ENCODE results near the gene CHMP1A. TPM values are rescaled to one million over a fixed set of nuclear protein-coding genes. Genes with fewer than 3 reads are reported as not detected.
A peak's percentile ranks its signal among the peaks of the same experiment; 100 is the strongest.

Gene CHMP1A
- polyA plus RNA-seq, 1 experiment = 53.5 TPM

- Histone ChIP-seq H3K4me3 (ENCODE audit: low read depth, low read length) (no peak overlapping the region), H3K27me3 (ENCODE audit: control insufficient read depth, insufficient read depth, low read length) (no peaks in the 10 kb centered on the region), H3K27ac (ENCODE audit: low read depth, low read length) (peak overlapping the region; percentile 77), H3K9me3 (ENCODE audit: control insufficient read depth, insufficient read depth, low read length) (no peaks in the 10 kb centered on the region; the same call in 1 of the 2 replicates)
- ChIA-PET POLR2A (interaction anchor here (0.8 to 1.9 kb wide), 5 partner anchors 14 to 38 kb away, joined by 3 to 17 read pairs (median 3); partner anchors contain the start of gene CPNE7), CTCF (no interaction called here)
- DNase-seq (ENCODE audit: low read depth, low spot score) = no peak
- TF ChIP-seq, protein P1, sequence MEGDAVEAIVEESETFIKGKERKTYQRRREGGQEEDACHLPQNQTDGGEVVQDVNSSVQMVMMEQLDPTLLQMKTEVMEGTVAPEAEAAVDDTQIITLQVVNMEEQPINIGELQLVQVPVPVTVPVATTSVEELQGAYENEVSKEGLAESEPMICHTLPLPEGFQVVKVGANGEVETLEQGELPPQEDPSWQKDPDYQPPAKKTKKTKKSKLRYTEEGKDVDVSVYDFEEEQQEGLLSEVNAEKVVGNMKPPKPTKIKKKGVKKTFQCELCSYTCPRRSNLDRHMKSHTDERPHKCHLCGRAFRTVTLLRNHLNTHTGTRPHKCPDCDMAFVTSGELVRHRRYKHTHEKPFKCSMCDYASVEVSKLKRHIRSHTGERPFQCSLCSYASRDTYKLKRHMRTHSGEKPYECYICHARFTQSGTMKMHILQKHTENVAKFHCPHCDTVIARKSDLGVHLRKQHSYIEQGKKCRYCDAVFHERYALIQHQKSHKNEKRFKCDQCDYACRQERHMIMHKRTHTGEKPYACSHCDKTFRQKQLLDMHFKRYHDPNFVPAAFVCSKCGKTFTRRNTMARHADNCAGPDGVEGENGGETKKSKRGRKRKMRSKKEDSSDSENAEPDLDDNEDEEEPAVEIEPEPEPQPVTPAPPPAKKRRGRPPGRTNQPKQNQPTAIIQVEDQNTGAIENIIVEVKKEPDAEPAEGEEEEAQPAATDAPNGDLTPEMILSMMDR (IDR thresholded peaks at IDR 0.05; ENCODE audit: low read depth, low read length) = no peak
Observed at GRCh38 chr16:89601906-89602272, 55.6 kb downstream of the CHMP1A start.

GRCh38 chr16:89600956-89601355, 56.6 kb downstream of the CHMP1A start:
- DNase-seq (ENCODE audit: low read depth, low spot score) = no peak
- Histone ChIP-seq H3K27me3 (ENCODE audit: control insufficient read depth, insufficient read depth, low read length) (no peaks in the 10 kb centered on the region), H3K27ac (ENCODE audit: low read depth, low read length) (no peak overlapping the region), H3K9me3 (ENCODE audit: control insufficient read depth, insufficient read depth, low read length) (no peaks in the 10 kb centered on the region; the same call in 1 of the 2 replicates), H3K4me3 (ENCODE audit: low read depth, low read length) (no peak overlapping the region)
- CTCF ChIA-PET = no interaction called here
- POLR2A ChIA-PET = interaction anchor here (0.5 kb wide), 1 partner anchor 25 kb away, joined by 7 read pairs; the partner anchor contains the start of gene CPNE7
- TF ChIP-seq, protein P1 (IDR thresholded peaks at IDR 0.05; ENCODE audit: low read depth, low read length) = no peak

DNA sequence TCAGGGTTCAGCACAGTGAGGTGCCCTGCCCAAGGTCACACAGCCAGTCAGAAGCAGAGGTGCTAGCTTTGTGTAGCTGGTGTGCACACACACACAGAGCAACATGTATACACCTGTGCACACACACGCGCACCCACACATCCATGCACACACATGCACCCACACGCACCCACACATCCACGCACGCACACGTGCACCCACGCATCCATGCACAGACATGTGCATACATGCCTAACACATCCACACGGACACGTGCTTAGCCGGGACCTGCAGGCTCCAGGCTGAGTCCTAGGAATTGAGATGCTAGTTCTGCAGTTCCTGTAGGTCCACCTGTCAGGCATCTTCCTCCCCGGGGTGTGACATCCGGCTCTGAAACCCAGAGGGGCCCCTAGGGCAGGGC, 57.1 kb downstream of the CHMP1A start:
- CTCF ChIA-PET = no interaction called here
- H3K9me3 ChIP-seq (ENCODE audit: control insufficient read depth, insufficient read depth, low read length) = peaks cover 3% of the 10 kb centered on the region; the same call in 1 of the 2 replicates
- DNase-seq (ENCODE audit: low read depth, low spot score) = no peak
- POLR2A ChIA-PET = interaction anchor here (0.6 kb wide), 1 partner anchor 77 kb away, joined by 10 read pairs; no protein-coding TSS in a partner anchor
- TF ChIP-seq, protein P1 (IDR thresholded peaks at IDR 0.05; ENCODE audit: low read depth, low read length) = no peak
- no peak overlapping the region for H3K27ac ChIP-seq (ENCODE audit: low read depth, low read length)
- H3K4me3 ChIP-seq (ENCODE audit: low read depth, low read length) = no peak overlapping the region
- no peaks in the 10 kb centered on the region for H3K27me3 ChIP-seq (ENCODE audit: control insufficient read depth, insufficient read depth, low read length)

DNA sequence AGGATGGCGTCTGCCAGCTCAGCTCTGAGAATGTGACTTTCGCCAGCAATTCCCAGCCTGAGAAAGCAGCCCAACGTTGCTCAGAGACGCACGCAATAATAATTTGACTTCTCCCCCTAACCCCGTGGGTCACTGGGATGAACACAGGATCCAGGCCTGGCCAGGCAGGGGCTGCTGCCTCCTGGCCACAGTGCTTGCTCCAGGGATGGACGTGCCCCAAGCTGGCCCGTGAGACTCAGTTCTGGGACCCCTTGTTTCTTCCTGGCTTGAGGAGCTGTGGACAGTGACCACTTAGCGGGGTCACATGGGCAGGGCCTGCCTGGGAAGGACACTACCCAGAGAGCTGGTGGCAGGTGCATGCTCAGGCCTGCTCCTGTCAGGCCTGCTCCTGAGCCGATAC, 57.6 kb downstream of the CHMP1A start:
- CTCF ChIA-PET = no interaction called here
- POLR2A ChIA-PET = interaction anchor here (0.6 kb wide), 1 partner anchor 76 kb away, joined by 10 read pairs; no protein-coding TSS in a partner anchor

GRCh38 chr16:89599451-89599858, 58.1 kb downstream of the CHMP1A start:
- CTCF ChIA-PET = no interaction called here
- H3K27me3 ChIP-seq (ENCODE audit: control insufficient read depth, insufficient read depth, low read length) = no peaks in the 10 kb centered on the region
- H3K4me3 ChIP-seq (ENCODE audit: low read depth, low read length) = no peak overlapping the region
- H3K9me3 ChIP-seq (ENCODE audit: control insufficient read depth, insufficient read depth, low read length) = peaks cover 6% of the 10 kb centered on the region; the same call in 1 of the 2 replicates
- TF ChIP-seq, protein P1 (IDR thresholded peaks at IDR 0.05; ENCODE audit: low read depth, low read length) = peak; percentile 13; the same call in 1 of the 2 replicates
- POLR2A ChIA-PET = interaction anchor here (0.6 kb wide), 1 partner anchor 76 kb away, joined by 10 read pairs; no protein-coding TSS in a partner anchor
- no peak overlapping the region for H3K27ac ChIP-seq (ENCODE audit: low read depth, low read length)
- no peak for DNase-seq (ENCODE audit: low read depth, low spot score)

More for the DNA sequence above, 57.6 kb downstream of the CHMP1A start:
- Histone ChIP-seq H3K27me3 (ENCODE audit: control insufficient read depth, insufficient read depth, low read length) (no peaks in the 10 kb centered on the region), H3K9me3 (ENCODE audit: control insufficient read depth, insufficient read depth, low read length) (peaks cover 6% of the 10 kb centered on the region; the same call in 1 of the 2 replicates), H3K4me3 (ENCODE audit: low read depth, low read length) (no peak overlapping the region), H3K27ac (ENCODE audit: low read depth, low read length) (no peak overlapping the region)
- TF ChIP-seq, protein P1 (IDR thresholded peaks at IDR 0.05; ENCODE audit: low read depth, low read length) = no peak
- DNase-seq (ENCODE audit: low read depth, low spot score) = no peak

Data from AG04450 (cell line).